A549 (cell line): ENCODE data around the gene CRACDL.

Source experiments
- FOSL2 ChIP-seq, 2 experiments: fragments of 450-650 bp in 1 of 2; fragments of >200 bp in 1 of 2; sonication (Bioruptor Twin) in 1 of 2; formaldehyde crosslinking; IDR thresholded peaks; 2 replicates each; pipeline versions ENCODE4 v1.5.0 to v1.6.1; 2016 to 2020; ENCODE audit warnings: mild to moderate bottlenecking in 1 of 2, moderate library complexity in 1 of 2
- JUNB ChIP-seq: fragments of >200 bp; sonication (Bioruptor Twin); formaldehyde crosslinking; IDR thresholded peaks from 2 replicates; pipeline ENCODE4 v1.6.1; 2016
- KDM1A ChIP-seq: fragments of 200-600 bp; sonication (generic); IDR thresholded peaks from 2 replicates; pipeline ENCODE4 v1.6.1; 2016; ENCODE audit warnings: low read depth, mild to moderate bottlenecking
- MAFK ChIP-seq: fragments of 450-650 bp; IDR thresholded peaks from 2 replicates; pipeline ENCODE4 v1.6.1; 2014; ENCODE audit not compliant: partially characterized antibody
- MYC ChIP-seq: IDR thresholded peaks from 2 replicates; pipeline ENCODE4 v1.6.1; 2012; ENCODE audit warnings: mild to moderate bottlenecking, inconsistent platforms, low read length, improper control_type of control experiment, borderline replicate concordance
- PHF8 ChIP-seq: fragments of 200-600 bp; sonication (generic); IDR thresholded peaks from 2 replicates; pipeline ENCODE4 v1.6.1; 2016; ENCODE audit warnings: low read depth, mild to moderate bottlenecking, antibody characterized with exemption, moderate library complexity, borderline replicate concordance
- POLR2A ChIP-seq: IDR thresholded peaks from 2 replicates; pipeline ENCODE4 v1.6.1; 2012; ENCODE audit warnings: mild to moderate bottlenecking, low read length
- ZSCAN20 ChIP-seq: fragments of 250-450 bp; sonication (Bioruptor Pico); IDR thresholded peaks from 2 replicates; pipeline ENCODE4 v1.8.0; 2022; ENCODE audit warnings: mild to moderate bottlenecking, moderate library complexity
- TF ChIP-seq, protein P1 (sequence below): fragments of >200 bp; sonication (Bioruptor Twin); formaldehyde crosslinking; IDR thresholded peaks from 3 replicates; pipeline ENCODE4 v1.5.1; 2016
- TF ChIP-seq, protein P2 (sequence below): fragments of 150-350 bp; IDR thresholded peaks from 2 replicates; pipeline ENCODE4 v1.6.1; 2014; ENCODE audit warnings: low read depth, mild to moderate bottlenecking, low read length
- TF ChIP-seq, protein P3 (sequence below): fragments of 250-450 bp; sonication (Bioruptor Pico); IDR thresholded peaks from 2 replicates; pipeline ENCODE4 v1.5.0; 2020; ENCODE audit warnings: low read depth, mild to moderate bottlenecking, moderate library complexity

DNA sequence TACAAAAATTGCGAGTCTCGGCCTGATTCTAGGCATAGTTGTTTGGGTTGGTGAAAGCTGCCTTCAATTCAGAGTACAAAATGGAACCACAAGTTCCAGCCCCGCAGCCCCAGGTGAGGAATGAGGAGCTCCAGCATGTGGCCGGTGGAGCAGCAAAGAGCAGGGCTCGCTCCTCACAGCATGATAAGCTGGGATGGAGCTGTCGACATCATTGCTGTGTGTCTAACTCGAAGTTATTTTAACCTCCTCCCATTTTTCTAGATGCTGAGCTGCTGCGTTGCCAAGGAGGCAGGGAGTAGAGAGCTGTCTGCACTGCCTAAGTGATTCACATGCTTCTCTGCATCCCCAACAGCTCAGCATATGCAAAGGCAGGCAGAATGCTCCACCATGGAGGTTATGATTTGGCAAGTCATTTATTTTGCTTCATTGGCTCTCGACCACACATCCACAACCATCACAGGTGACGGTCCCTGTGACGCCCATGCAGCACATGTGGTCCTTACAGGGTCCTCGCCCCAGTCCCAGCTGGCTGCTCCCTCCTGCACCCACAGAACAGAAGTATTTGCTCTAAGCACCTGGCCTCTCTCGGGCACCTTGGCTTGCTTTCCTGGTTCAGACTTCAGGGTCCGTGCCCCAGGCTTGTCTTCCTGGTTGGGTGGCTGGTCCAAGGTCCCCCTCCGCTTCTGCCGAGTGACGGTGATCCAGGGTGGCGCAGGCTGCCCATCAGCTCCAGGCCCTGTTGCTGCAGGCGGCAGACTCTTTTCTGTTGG is 139.1 kb downstream of the CRACDL start:
- TF ChIP-seq, protein P1, sequence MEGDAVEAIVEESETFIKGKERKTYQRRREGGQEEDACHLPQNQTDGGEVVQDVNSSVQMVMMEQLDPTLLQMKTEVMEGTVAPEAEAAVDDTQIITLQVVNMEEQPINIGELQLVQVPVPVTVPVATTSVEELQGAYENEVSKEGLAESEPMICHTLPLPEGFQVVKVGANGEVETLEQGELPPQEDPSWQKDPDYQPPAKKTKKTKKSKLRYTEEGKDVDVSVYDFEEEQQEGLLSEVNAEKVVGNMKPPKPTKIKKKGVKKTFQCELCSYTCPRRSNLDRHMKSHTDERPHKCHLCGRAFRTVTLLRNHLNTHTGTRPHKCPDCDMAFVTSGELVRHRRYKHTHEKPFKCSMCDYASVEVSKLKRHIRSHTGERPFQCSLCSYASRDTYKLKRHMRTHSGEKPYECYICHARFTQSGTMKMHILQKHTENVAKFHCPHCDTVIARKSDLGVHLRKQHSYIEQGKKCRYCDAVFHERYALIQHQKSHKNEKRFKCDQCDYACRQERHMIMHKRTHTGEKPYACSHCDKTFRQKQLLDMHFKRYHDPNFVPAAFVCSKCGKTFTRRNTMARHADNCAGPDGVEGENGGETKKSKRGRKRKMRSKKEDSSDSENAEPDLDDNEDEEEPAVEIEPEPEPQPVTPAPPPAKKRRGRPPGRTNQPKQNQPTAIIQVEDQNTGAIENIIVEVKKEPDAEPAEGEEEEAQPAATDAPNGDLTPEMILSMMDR: no peak
- TF ChIP-seq FOSL2 (IDR thresholded peaks at IDR 0.05) (no peak), FOSL2 (CRISPR knock-in tag; IDR thresholded peaks at IDR 0.05) (no peak), POLR2A (no peak), KDM1A (no peak), MAFK (no peak), MYC (no peak), ZSCAN20 (CRISPR knock-in tag) (no peak), PHF8 (no peak), JUNB (no peak)
- TF ChIP-seq, protein P2, sequence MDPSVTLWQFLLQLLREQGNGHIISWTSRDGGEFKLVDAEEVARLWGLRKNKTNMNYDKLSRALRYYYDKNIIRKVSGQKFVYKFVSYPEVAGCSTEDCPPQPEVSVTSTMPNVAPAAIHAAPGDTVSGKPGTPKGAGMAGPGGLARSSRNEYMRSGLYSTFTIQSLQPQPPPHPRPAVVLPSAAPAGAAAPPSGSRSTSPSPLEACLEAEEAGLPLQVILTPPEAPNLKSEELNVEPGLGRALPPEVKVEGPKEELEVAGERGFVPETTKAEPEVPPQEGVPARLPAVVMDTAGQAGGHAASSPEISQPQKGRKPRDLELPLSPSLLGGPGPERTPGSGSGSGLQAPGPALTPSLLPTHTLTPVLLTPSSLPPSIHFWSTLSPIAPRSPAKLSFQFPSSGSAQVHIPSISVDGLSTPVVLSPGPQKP: no peak
- TF ChIP-seq, protein P3, sequence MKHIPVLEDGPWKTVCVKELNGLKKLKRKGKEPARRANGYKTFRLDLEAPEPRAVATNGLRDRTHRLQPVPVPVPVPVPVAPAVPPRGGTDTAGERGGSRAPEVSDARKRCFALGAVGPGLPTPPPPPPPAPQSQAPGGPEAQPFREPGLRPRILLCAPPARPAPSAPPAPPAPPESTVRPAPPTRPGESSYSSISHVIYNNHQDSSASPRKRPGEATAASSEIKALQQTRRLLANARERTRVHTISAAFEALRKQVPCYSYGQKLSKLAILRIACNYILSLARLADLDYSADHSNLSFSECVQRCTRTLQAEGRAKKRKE (CRISPR knock-in tag): no peak
